BLaER1 (cell line): Measurements from ENCODE around the gene CASKIN1.

Experiments
- H3K27ac ChIP-seq: shearing (Covaris generic); formaldehyde crosslinking; 2 replicates; pipeline ENCODE4 v1.8.1; 2022
- H3K27me3 ChIP-seq: shearing (Covaris generic); formaldehyde crosslinking; 2 replicates; pipeline ENCODE4 v1.8.1; 2022
- H3K36me3 ChIP-seq: shearing (Covaris generic); formaldehyde crosslinking; 2 replicates; pipeline ENCODE4 v1.8.1; 2022
- H3K4me1 ChIP-seq: shearing (Covaris generic); formaldehyde crosslinking; 2 replicates; pipeline ENCODE4 v1.8.1; 2022
- H3K4me2 ChIP-seq: shearing (Covaris generic); formaldehyde crosslinking; 2 replicates; pipeline ENCODE4 v1.8.1; 2022
- H3K4me3 ChIP-seq: shearing (Covaris generic); formaldehyde crosslinking; 2 replicates; pipeline ENCODE4 v1.8.1; 2022
- H3K9ac ChIP-seq: shearing (Covaris generic); formaldehyde crosslinking; 2 replicates; pipeline ENCODE4 v1.8.1; 2022
- H3K9me3 ChIP-seq: shearing (Covaris generic); formaldehyde crosslinking; 2 replicates; pipeline ENCODE4 v1.8.1; 2022
- H4K20me1 ChIP-seq: shearing (Covaris generic); formaldehyde crosslinking; 2 replicates; pipeline ENCODE4 v1.8.1; 2022
- Cebpa-rat ChIP-seq: shearing (Covaris generic); IDR thresholded peaks from 2 replicates; pipeline ENCODE4 v1.8.1; 2022

The CASKIN1 gene

GRCh38 chr16:2237493-2238149 lies 41.2 kb upstream of the CASKIN1 start:
- Histone ChIP-seq H3K4me2 (no peak overlapping the region), H3K27me3 (peaks cover 23% of the 10 kb centered on the region), H3K4me3 (no peak overlapping the region), H4K20me1 (peaks cover 74% of the 10 kb centered on the region), H3K4me1 (peaks cover 14% of the 10 kb centered on the region), H3K9ac (no peak overlapping the region), H3K27ac (no peak overlapping the region), H3K36me3 (peaks cover 87% of the 10 kb centered on the region), H3K9me3 (no peaks in the 10 kb centered on the region)
- TF ChIP-seq Cebpa-rat: no peak

DNA sequence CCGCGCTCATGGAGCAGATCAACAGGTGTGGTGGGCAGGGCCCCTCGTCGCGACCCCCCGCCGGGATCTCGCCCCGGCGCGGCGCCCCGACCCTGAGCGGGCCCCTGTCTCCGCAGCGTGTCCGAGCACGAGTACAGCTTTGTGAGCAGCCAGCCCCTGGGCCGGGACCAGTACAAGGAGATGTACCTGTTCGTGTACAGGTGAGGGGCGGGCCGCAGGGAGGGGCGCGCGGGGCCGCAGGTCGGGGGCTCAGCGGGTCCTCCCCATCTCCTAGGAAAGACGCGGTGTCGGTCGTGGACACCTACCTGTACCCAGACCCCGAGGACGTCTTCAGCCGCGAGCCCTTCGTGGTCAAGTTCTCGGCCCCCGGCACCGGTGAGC lies 40.7 kb upstream of the CASKIN1 start:
- peaks cover 87% of the 10 kb centered on the region for H3K36me3 ChIP-seq
- peaks cover 23% of the 10 kb centered on the region for H3K27me3 ChIP-seq
- H3K9ac ChIP-seq: no peak overlapping the region
- H3K27ac ChIP-seq: no peak overlapping the region
- H3K4me1 ChIP-seq: peaks cover 14% of the 10 kb centered on the region
- peaks cover 77% of the 10 kb centered on the region for H4K20me1 ChIP-seq
- no peak overlapping the region for H3K4me3 ChIP-seq
- no peak for TF ChIP-seq Cebpa-rat
- no peaks in the 10 kb centered on the region for H3K9me3 ChIP-seq
- H3K4me2 ChIP-seq: no peak overlapping the region

DNA sequence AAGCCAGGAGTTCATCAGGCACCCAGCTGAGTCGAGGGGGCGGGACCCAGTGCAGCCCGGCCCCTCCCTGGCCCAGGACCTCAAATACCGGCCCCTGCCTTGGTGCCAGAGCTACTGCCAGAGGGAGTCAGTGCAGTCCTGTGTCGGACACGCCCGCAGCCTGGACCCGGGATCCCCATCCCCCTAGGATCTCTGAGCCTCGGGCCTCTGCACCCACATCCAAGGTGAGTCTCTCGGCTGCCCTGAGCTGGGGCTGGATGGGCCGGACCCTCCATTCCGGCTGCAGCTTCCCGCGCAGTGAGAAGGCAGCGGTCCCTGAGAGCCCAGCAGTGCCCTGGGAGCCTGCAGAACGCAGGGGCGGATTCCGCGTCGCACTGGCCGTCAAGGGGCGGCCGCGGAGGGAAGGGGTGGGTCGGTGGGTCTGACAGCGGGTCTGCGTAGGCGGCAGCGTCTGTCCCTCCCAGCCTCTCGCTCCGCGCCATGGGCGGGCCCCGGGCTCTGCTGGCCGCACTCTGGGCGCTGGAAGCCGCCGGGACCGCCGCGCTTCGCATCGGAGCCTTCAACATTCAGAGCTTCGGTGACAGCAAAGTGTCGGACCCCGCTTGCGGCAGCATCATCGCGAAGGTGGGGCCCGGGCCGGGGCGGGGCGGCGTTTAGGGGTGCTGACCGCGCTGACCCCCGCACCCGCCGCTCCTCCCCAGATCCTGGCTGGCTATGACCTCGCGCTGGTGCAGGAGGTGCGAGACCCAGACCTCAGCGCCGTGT lies 40.1 kb upstream of the CASKIN1 start, which contains the start of gene DNASE1L2:
DNASE1L2 (plus strand) TSS at position 108 of the 765 bp plus-strand sequence; CDS start at position 481, 373 bp downstream.
- H3K4me3 ChIP-seq: no peak within 1 kb of the TSS
- H3K4me2 ChIP-seq: no peak within 1 kb of the TSS
- no peak for TF ChIP-seq Cebpa-rat
- H3K27me3 ChIP-seq: peaks cover 23% of the 10 kb centered on the region
- H3K9me3 ChIP-seq: no peaks in the 10 kb centered on the region
- no peak within 1 kb of the TSS for H3K27ac ChIP-seq
- peaks cover 87% of the 10 kb centered on the region for H3K36me3 ChIP-seq
- peaks cover 82% of the 10 kb centered on the region for H4K20me1 ChIP-seq
- H3K9ac ChIP-seq: no peak within 1 kb of the TSS
- peaks cover 14% of the 10 kb centered on the region for H3K4me1 ChIP-seq

- H3K4me1 ChIP-seq: peaks cover 14% of the 10 kb centered on the region
- no peak overlapping the region for H3K4me2 ChIP-seq
- H3K9me3 ChIP-seq: no peaks in the 10 kb centered on the region
- no peak overlapping the region for H3K9ac ChIP-seq
- peaks cover 23% of the 10 kb centered on the region for H3K27me3 ChIP-seq
- TF ChIP-seq Cebpa-rat: no peak
- peaks cover 89% of the 10 kb centered on the region for H3K36me3 ChIP-seq
- no peak overlapping the region for H3K27ac ChIP-seq
- peaks cover 90% of the 10 kb centered on the region for H4K20me1 ChIP-seq
- H3K4me3 ChIP-seq: no peak overlapping the region
Measured at GRCh38 chr16:2235695-2236336, 39.4 kb upstream of the CASKIN1 start.

- TF ChIP-seq Cebpa-rat: no peak
- Histone ChIP-seq H3K36me3 (peaks cover 91% of the 10 kb centered on the region), H4K20me1 (peaks cover 94% of the 10 kb centered on the region), H3K4me3 (no peak overlapping the region), H3K9me3 (no peaks in the 10 kb centered on the region), H3K9ac (no peak overlapping the region), H3K4me2 (no peak overlapping the region; the same call in 1 of the 2 replicates), H3K4me1 (peaks cover 14% of the 10 kb centered on the region), H3K27ac (no peak overlapping the region), H3K27me3 (peaks cover 23% of the 10 kb centered on the region)
Measured at GRCh38 chr16:2235234-2235651, 38.8 kb upstream of the CASKIN1 start.

DNA sequence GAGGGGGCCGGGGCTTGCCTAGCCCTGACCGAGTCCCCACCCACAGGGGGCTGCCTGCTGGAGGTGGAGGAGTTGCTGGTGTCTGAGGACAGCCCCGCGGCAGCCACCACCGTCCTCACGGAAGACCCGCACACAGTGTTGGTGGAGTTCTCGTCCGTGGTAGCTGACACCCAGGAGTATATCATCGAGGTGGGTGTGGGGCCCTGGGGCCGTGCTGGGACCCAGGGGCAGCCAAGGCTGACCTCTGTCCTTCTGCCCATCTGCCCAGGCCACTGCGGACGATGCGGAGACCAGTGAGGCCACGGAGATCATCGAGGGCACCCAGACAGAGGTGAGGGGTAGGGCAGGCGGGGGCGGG lies 38.4 kb upstream of the CASKIN1 start:
- Histone ChIP-seq H3K27me3 (peaks cover 23% of the 10 kb centered on the region), H3K9ac (no peak overlapping the region), H4K20me1 (peaks cover 94% of the 10 kb centered on the region), H3K4me2 (peak overlapping the region; percentile 7; the same call in 1 of the 2 replicates), H3K4me1 (peaks cover 14% of the 10 kb centered on the region), H3K4me3 (no peak overlapping the region), H3K9me3 (no peaks in the 10 kb centered on the region), H3K27ac (no peak overlapping the region), H3K36me3 (peaks cover 94% of the 10 kb centered on the region)
- TF ChIP-seq Cebpa-rat: no peak

DNA sequence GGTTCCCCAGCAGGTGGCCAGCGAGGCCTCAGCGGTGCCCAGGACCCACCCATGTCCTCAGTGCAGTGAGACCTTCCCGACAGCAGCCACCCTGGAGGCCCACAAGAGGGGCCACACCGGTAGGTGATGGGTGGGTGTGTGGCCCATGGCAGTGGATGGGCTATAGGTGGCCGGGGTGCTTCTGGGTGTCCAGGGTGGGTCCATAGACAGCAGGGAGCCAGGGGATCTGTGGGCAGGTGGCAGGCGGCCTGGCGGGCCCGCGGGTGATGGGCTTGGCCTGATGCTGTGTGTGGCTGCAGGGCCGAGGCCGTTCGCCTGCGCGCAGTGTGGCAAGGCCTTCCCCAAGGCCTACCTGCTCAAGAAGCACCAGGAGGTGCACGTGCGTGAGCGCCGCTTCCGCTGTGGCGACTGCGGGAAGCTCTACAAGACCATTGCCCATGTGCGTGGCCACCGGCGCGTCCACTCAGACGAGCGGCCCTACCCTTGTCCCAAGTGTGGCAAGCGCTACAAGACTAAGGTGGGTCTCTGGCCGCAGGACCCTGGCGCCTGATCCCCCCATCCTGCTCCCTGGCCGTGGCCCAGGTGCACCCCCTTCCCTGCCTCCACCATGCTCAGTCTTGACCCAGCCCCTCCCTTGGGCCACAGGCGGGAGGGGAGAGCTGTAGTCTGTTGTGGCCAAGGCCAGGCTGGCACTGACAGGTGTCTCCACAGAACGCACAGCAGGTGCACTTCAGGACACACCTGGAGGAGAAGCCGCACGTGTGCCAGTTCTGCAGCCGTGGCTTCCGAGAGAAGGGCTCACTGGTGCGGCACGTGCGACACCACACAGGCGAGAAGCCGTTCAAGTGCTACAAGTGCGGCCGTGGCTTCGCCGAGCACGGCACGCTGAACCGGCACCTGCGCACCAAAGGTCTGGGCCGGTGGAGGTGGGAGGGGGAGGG lies 37.7 kb upstream of the CASKIN1 start:
- peak overlapping the region; percentile 65 for H3K4me2 ChIP-seq
- TF ChIP-seq Cebpa-rat: no peak
- H3K27ac ChIP-seq: 0 out of 2 replicates have a peak overlapping the region, but pooled peaks have one; percentile 26
- peaks cover 94% of the 10 kb centered on the region for H3K36me3 ChIP-seq
- H3K4me3 ChIP-seq: no peak overlapping the region; the same call in 1 of the 2 replicates
- peaks cover 14% of the 10 kb centered on the region for H3K4me1 ChIP-seq
- no peak overlapping the region for H3K9ac ChIP-seq
- peaks cover 94% of the 10 kb centered on the region for H4K20me1 ChIP-seq
- H3K27me3 ChIP-seq: peaks cover 23% of the 10 kb centered on the region
- no peaks in the 10 kb centered on the region for H3K9me3 ChIP-seq

- H3K9ac ChIP-seq: no peak overlapping the region
- peaks cover 94% of the 10 kb centered on the region for H3K36me3 ChIP-seq
- no peak overlapping the region for H3K4me3 ChIP-seq
- peak overlapping the region; percentile 65; the same call in 1 of the 2 replicates for H3K4me2 ChIP-seq
- H3K27ac ChIP-seq: 0 out of 2 replicates have a peak overlapping the region, but pooled peaks have one; percentile 26
- no peaks in the 10 kb centered on the region for H3K9me3 ChIP-seq
- H4K20me1 ChIP-seq: peaks cover 94% of the 10 kb centered on the region
- H3K4me1 ChIP-seq: peaks cover 14% of the 10 kb centered on the region
- no peak for TF ChIP-seq Cebpa-rat
- H3K27me3 ChIP-seq: peaks cover 21% of the 10 kb centered on the region
Measured at GRCh38 chr16:2233046-2233775, 36.8 kb upstream of the CASKIN1 start.
